Endothelial cell of umbilical vein (primary cell): Measurements from ENCODE around the gene NUP160. TPM values are rescaled to one million over a fixed set of nuclear protein-coding genes. Genes with fewer than 3 reads are reported as not detected.

Experiments
- BruUV-seq: library from RNA; stranded (reverse); fragments of 400-500 nt; replicated peaks from 2 replicates; lab custom pipeline; 2021; lab: Mats Ljungman, UMichigan
- CTCF ChIA-PET: fragments of 300-600, 350-600 bp; sonication (Branson Sonifier 250); formaldehyde crosslinking; loops from one replicate; lab custom pipeline; 2021; ENCODE audit warnings: antibody characterized with exemption, inconsistent platforms; lab: Charles Lee
- POLR2A ChIA-PET: fragments of 300-600, 350-600 bp; sonication (Branson Sonifier 250); formaldehyde crosslinking; loops from one replicate; lab custom pipeline; 2021; ENCODE audit warnings: antibody characterized with exemption, inconsistent platforms; lab: Charles Lee
- DNase-seq: peaks from one replicate; pipeline ENCODE4 v3.0.0-alpha.2; 2011; ENCODE audit warnings: low read depth, low spot score
- FAIRE-seq: peaks from 2 replicates; lab custom pipeline; 2011; peaks lifted over from hg19 to GRCh38; lab: Jason Lieb, UNC
- H2AFZ ChIP-seq: 2 replicates; pipeline ENCODE4 v1.6.0; 2012; ENCODE audit warnings: low read depth, low read length, control low read depth, inconsistent platforms
- H3K27ac ChIP-seq: 2 replicates; pipeline ENCODE4 v1.5.1; 2011; ENCODE audit warnings: low read depth, mild to moderate bottlenecking, control low read depth, low read length, moderate library complexity; ENCODE audit not compliant: insufficient read depth
- H3K27me3 ChIP-seq, 2 experiments: 2 replicates each; pipeline versions ENCODE4 v1.6.0 to v1.6.1; 2011; ENCODE audit warnings: low read length in 2 of 2, mixed read lengths in 1 of 2; ENCODE audit not compliant: control insufficient read depth in 2 of 2, insufficient read depth in 2 of 2
- H3K36me3 ChIP-seq, 2 experiments: 2 replicates in 1 of 2; 3 replicates in 1 of 2; pipeline ENCODE4 v1.5.1; 2011; ENCODE audit warnings: low read length in 2 of 2, mild to moderate bottlenecking in 1 of 2, moderate library complexity in 1 of 2; ENCODE audit not compliant: control insufficient read depth in 2 of 2, insufficient read depth in 2 of 2; ENCODE audit errors: extremely low read depth in 1 of 2
- H3K4me1 ChIP-seq: 3 replicates; pipeline ENCODE4 v1.5.1; 2011; ENCODE audit warnings: mild to moderate bottlenecking, low read length; ENCODE audit not compliant: control insufficient read depth, insufficient read depth; ENCODE audit errors: extremely low read depth
- H3K4me2 ChIP-seq: 2 replicates; pipeline ENCODE4 v1.6.1; 2011; ENCODE audit warnings: low read length, control low read depth, mixed read lengths; ENCODE audit not compliant: insufficient read depth
- H3K4me3 ChIP-seq, 3 experiments: fragments of 200-600 bp in 1 of 3; sonication (generic), shearing (Covaris generic) in 1 of 3; replicated peaks in 1 of 3; 2 replicates each; pipeline ENCODE4 v1.5.1; 2011 to 2016; ENCODE audit warnings: control low read depth in 3 of 3, low read length in 3 of 3, mild to moderate bottlenecking in 2 of 3, inconsistent platforms in 1 of 3, low read depth in 1 of 3, moderate library complexity in 1 of 3; ENCODE audit not compliant: insufficient read depth in 1 of 3
- H3K79me2 ChIP-seq: 2 replicates; pipeline ENCODE4 v1.6.0; 2012; ENCODE audit warnings: low read length, inconsistent platforms; ENCODE audit not compliant: control insufficient read depth, insufficient read depth
- H3K9ac ChIP-seq: replicated peaks from 2 replicates; pipeline ENCODE3; 2011; ENCODE audit warnings: low read length, control low read depth; ENCODE audit not compliant: insufficient read depth; ENCODE audit errors: extremely low read depth
- H3K9me1 ChIP-seq: replicated peaks from 3 replicates; pipeline ENCODE4 v1.6.0; 2011; ENCODE audit warnings: mild to moderate bottlenecking, low read length; ENCODE audit not compliant: control insufficient read depth, insufficient read depth; ENCODE audit errors: extremely low read depth
- H3K9me3 ChIP-seq: replicated peaks from 2 replicates; pipeline ENCODE4 v1.5.1; 2012; ENCODE audit warnings: low read length, inconsistent platforms; ENCODE audit not compliant: control insufficient read depth, insufficient read depth
- H4K20me1 ChIP-seq: replicated peaks from 2 replicates; pipeline ENCODE3; 2011; ENCODE audit warnings: mild to moderate bottlenecking, low read length; ENCODE audit not compliant: control insufficient read depth, insufficient read depth; ENCODE audit errors: extremely low read depth
- EZH2 ChIP-seq: IDR thresholded peaks from 2 replicates; pipeline ENCODE4 v1.6.1; 2012; ENCODE audit warnings: borderline replicate concordance, low read depth, mild to moderate bottlenecking, moderate library complexity, low read length, inconsistent platforms; ENCODE audit not compliant: severe bottlenecking
- FOS ChIP-seq: IDR thresholded peaks from 2 replicates; pipeline ENCODE4 v1.6.1; 2011; ENCODE audit warnings: mild to moderate bottlenecking, low read length, moderate library complexity, borderline replicate concordance; ENCODE audit not compliant: insufficient read depth
- GATA2 ChIP-seq: IDR thresholded peaks from 2 replicates; pipeline ENCODE4 v1.7.0; 2011; ENCODE audit warnings: low read depth, mild to moderate bottlenecking, moderate library complexity, mixed read lengths, low read length; ENCODE audit not compliant: insufficient read length, insufficient read depth
- JUN ChIP-seq: IDR thresholded peaks from 2 replicates; pipeline ENCODE4 v1.6.1; 2011; ENCODE audit warnings: borderline replicate concordance, low read depth; ENCODE audit not compliant: insufficient read length, insufficient read depth
- MYC ChIP-seq: IDR thresholded peaks from one replicate; pipeline ENCODE4 v1.6.1; 2011; ENCODE audit warnings: mild to moderate bottlenecking, low read depth, low read length
- POLR2A ChIP-seq: IDR thresholded peaks from 2 replicates; pipeline ENCODE4 v1.6.1; 2012; ENCODE audit warnings: low read depth, mild to moderate bottlenecking, control low read depth, low read length
- POLR2AphosphoS5 ChIP-seq: IDR thresholded peaks from 2 replicates; pipeline ENCODE4 v1.6.1; 2012; ENCODE audit warnings: low read depth, mild to moderate bottlenecking, control low read depth, low read length, moderate library complexity; ENCODE audit not compliant: insufficient read depth
- dilution Hi-C: fragments of 300-500 bp; cut with MboI; formaldehyde crosslinking; loops from one replicate; pipeline ENCODE4 v1.15.0; 2019; ENCODE audit warnings: low sequenced_read_pairs; ENCODE audit not compliant: extremely low pct_ligation_motif_present
- intact Hi-C: fragments of 100-400 bp; cut with micrococcal nuclease; formaldehyde crosslinking; loops from one replicate; pipeline ENCODE4 v1.10.0; 2022
- polyA plus RNA-seq, 4 experiments: library from polyadenylated mRNA; depleted of rRNA in 3 of 4; stranded (reverse) in 3 of 4; unstranded in 1 of 4; fragments of >200 nt; gene quantifications; 2 replicates each; pipeline versions ENCODE4 v1.2.1 to v1.2.3, GENCODE V29; 2011 to 2012; ENCODE audit warnings: missing spikeins in 1 of 4
- total RNA-seq: library from RNA; stranded (reverse); gene quantifications from 2 replicates; pipeline ENCODE4 v1.2.3, GENCODE V29; 2021
- TF ChIP-seq, protein P1 (sequence below): IDR thresholded peaks from 2 replicates; pipeline ENCODE4 v1.6.1; 2011; ENCODE audit not compliant: insufficient read depth, insufficient read length
- TF ChIP-seq, protein P2 (sequence below), 2 donors: IDR thresholded peaks; 1 replicate in 1 of 2; 2 replicates in 1 of 2; pipeline ENCODE4 v1.5.1; 2011; ENCODE audit warnings: low read length in 2 of 2, mild to moderate bottlenecking in 2 of 2, moderate library complexity in 2 of 2, control low read depth in 1 of 2, inconsistent platforms in 1 of 2, low read depth in 1 of 2; ENCODE audit not compliant: insufficient read depth in 1 of 2; ENCODE audit errors: extremely low read depth in 1 of 2

The NUP160 gene
- total and polyA plus RNA-seq, 2 donors (not counting 3 experiments of a cell fraction or from before 2014, with no cell fraction given) = 15.4 to 39.6 TPM

DNA sequence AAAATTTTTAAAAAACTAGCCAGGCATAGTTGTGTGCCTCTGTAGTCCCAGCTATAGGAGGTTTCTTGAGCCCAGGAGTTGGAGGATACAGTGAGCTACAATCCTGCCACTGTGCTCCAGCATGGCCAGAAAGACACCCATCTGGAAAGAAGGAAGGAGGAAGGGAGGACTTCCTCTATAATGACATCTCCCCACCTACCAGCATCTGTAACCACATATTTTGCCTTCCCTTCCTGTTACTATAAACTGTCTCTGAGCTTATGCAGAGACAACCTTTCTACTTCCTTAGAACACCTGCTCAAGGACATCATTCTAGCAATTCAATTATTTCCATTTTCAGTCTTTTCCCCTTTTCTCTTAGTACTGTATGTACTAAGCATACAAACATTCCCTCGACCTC, 2.2 kb upstream of the NUP160 start:
- H3K27ac ChIP-seq = no peak overlapping the region
- H3K4me1 ChIP-seq = peaks cover 10% of the 10 kb centered on the region
- H3K4me2 ChIP-seq = no peak overlapping the region
- peaks cover 18% of the 10 kb centered on the region for H3K79me2 ChIP-seq
- no TSS peak for BruUV-seq
- intact Hi-C loops = loop anchor here (5.0 to 10.0 kb wide), 2 partner anchors 208 to 436 kb away; partner anchors contain the start of gene MTCH2
- no peak overlapping the region for H3K9ac ChIP-seq
- no peaks in the 10 kb centered on the region for H4K20me1 ChIP-seq
- DNase-seq = no peak
- no peak overlapping the region for H3K4me3 ChIP-seq
- ChIA-PET POLR2A (no interaction called here), CTCF (interaction anchor here (0.8 to 1.1 kb wide), 2 partner anchors 15 to 96 kb away, joined by 3 read pairs; no protein-coding TSS in a partner anchor)
- TF ChIP-seq JUN (no peak), POLR2AphosphoS5 (no peak), MYC (no peak), POLR2A (no peak), GATA2 (no peak), EZH2 (no peak), FOS (no peak)
- TF ChIP-seq, protein P1, sequence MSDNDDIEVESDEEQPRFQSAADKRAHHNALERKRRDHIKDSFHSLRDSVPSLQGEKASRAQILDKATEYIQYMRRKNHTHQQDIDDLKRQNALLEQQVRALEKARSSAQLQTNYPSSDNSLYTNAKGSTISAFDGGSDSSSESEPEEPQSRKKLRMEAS = no peak
- TF ChIP-seq, protein P2, sequence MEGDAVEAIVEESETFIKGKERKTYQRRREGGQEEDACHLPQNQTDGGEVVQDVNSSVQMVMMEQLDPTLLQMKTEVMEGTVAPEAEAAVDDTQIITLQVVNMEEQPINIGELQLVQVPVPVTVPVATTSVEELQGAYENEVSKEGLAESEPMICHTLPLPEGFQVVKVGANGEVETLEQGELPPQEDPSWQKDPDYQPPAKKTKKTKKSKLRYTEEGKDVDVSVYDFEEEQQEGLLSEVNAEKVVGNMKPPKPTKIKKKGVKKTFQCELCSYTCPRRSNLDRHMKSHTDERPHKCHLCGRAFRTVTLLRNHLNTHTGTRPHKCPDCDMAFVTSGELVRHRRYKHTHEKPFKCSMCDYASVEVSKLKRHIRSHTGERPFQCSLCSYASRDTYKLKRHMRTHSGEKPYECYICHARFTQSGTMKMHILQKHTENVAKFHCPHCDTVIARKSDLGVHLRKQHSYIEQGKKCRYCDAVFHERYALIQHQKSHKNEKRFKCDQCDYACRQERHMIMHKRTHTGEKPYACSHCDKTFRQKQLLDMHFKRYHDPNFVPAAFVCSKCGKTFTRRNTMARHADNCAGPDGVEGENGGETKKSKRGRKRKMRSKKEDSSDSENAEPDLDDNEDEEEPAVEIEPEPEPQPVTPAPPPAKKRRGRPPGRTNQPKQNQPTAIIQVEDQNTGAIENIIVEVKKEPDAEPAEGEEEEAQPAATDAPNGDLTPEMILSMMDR (IDR thresholded peaks at IDR 0.05; ENCODE audit: extremely low read depth in 1 of 2, insufficient read depth in 1 of 2, low read depth in 1 of 2, low read length in 2 of 2) = no peak
- H3K9me1 ChIP-seq = no peaks in the 10 kb centered on the region
- H2AFZ ChIP-seq = no peak overlapping the region
- no peaks in the 10 kb centered on the region for H3K36me3 ChIP-seq
- no peaks in the 10 kb centered on the region for H3K27me3 ChIP-seq
- H3K9me3 ChIP-seq = no peaks in the 10 kb centered on the region
- no peak for FAIRE-seq
- dilution Hi-C loops = no loop called here
